Skeletal muscle cell (primary cell): Measurements from ENCODE around the gene SNX10.

Experiments
- DNase-seq: peaks from one replicate; pipeline ENCODE4 v3.0.0-alpha.2; 2010; ENCODE audit warnings: low read depth
- H3K4me3 ChIP-seq: 2 replicates; pipeline ENCODE4 v1.5.1; 2011; ENCODE audit warnings: low read depth, mild to moderate bottlenecking, control low read depth, low read length, moderate library complexity

The SNX10 gene

DNA sequence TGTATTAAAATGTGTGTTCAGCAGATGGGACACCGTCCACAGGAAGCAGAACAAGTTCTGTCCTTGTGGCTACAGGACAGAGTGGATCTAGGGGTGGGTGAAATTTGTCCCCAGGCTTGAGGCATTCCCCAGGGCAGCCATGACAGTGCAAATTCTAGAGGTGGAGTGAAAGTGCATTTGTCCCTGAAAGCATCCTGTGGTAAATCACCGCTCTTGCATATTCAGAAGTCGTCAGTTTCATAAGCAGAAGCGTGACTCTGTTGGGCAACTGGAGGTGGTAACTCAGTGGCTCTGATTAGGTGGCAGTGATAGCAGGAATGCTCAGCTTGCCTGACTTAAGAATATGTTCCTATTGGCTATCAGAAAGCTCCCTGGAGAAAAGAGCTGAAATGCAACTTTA, 96.6 kb downstream of the SNX10 start:
- no peak overlapping the region for H3K4me3 ChIP-seq
- DNase-seq = no peak

DNA sequence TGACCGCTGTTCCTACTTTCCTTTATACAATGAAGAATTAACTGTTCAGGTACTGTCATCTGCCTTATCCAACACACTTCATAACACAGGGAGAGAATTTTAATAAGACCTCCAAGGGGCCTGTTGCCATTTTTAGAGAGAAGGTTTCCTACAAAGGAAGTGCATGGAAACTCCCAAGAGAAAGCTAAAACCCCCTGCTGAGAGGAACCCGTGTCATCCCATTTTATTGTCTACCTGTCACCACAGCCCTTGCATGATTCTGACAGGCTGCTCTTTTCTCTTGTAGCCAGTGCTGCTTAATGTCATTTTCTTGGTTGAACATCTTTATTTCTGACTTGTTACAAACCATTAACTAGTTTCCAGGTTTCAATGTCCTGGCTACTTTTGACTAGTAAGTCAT, 98.4 kb downstream of the SNX10 start:
- no peak for DNase-seq
- no peak overlapping the region for H3K4me3 ChIP-seq

DNA sequence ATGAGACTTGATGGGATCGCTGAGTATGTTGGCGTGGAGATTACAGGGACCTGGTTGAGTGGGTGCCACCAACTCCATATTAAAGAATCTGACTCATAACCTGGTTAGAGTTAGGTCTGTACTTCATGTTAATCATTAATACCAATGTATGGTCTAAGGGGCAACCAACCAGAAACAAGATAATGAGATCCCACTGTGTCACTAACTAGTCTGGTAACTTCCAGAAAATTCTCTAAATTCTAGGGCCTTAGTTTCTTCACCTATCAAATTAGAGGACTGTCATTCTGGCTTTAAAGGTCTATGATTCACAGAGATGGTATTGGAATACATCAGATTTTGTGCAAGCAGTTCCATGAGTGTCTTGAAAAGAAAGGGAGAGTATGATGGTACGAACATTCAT, 102.2 kb downstream of the SNX10 start:
- H3K4me3 ChIP-seq = no peak overlapping the region
- DNase-seq = no peak

DNA sequence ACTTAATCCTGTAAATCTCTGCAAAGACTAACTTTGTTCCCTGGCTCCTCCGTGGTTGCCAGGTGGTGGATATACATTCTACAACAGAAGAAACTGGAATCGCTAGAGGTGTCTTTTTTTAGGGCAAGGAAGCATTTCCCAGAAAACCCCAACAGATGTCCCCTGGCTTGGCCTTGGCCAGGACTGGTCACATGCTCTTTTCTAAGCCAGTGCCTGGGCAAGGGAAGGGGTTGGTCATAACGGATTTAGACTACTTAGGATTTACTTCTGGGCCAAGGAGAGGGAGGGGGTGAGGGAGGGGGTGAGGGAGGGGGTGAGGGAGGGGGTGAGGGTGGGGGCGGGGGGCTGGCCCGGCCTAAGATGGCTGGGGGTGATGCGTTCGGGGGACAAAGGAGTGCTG, 105.7 kb downstream of the SNX10 start:
- H3K4me3 ChIP-seq = no peak overlapping the region
- no peak for DNase-seq

DNA sequence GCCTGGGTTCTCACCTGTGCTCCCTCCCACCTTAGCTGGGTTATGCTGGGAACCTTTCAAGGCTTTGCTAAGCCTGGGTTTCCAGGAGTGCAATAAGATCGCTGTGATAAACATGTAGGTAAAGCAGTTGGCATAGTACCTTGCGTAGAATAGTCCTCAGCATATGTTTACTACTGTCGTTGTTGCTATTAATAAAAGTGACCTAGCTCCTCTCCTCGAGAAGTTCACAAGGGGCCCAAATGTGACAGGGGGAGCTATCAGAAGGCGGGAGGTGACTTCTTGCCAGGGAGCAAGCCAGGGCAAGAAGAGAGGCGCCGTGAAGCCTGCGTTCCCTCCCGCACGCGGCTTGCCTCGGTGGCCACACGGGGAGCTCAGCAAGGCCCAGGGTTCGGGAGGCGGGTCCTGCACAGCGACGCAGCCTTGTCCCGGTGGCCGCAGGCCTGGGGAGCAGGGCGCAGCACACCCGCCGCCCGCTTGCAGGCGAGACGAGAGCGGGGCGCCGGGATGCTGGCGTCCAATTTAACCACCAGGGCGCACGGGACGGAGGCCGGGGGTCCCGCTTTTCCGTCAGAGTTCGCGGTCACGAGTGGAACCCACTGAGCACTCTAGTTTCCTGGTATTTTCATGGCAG, 106.2 kb downstream of the SNX10 start:
- no peak for DNase-seq
- H3K4me3 ChIP-seq = peak overlapping the region; percentile 61

DNA sequence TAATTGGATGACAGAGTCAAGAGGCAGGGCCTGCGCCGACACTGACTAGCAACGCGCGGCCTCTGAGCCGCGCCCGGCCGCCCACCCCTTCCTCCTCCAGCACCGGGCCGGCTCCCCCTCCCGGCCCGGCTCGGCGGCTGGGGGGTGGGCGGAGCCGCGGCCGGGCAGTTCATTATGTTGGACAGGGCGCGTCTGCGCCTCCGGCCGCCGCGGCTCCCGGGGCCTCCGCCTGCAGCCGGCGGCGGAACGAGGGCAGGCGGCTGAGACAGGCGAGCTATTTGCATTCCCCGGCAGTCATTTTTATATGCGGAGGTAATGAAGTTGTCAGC, 106.7 kb downstream of the SNX10 start:
- DNase-seq = no peak
- peak overlapping the region; percentile 61 for H3K4me3 ChIP-seq

DNA sequence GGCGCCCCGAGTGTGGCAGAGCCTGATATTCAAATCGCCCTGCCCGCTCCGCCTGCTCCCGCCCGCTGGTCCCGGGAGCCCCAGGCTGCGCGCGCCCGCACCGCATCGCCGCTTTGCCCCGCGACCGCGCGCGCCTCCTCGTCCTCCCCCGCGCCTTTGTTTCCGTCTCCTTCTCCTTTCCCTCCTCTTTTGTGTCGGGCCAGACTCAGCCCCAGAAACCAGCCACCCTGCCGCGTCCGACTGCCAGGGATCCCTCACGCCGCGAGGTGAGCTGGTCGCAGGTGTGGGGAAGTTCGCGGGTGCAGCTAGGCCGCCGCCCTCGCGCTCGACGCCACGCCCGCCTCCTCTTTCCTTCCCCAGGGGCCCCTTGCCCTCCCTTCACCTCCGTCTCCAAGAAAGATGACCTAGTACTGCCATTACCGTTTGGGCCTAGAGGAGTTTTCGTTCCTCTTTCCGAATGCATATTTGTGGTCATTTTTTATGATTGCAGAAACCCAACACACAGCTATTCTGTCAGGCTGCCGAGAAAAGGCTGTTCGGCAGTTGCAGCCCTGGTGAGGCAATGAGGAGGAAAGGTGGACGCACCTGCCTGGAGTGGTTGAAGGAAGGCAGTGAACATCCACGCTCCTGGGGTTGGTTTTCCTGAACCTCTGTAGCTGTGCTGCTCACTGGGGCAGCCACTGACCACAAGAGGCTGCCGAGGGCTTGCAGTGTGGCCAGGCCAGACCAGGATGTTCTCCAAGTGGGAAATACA, 107.3 kb downstream of the SNX10 start:
- DNase-seq = no peak
- peak overlapping the region; percentile 61 for H3K4me3 ChIP-seq

DNA sequence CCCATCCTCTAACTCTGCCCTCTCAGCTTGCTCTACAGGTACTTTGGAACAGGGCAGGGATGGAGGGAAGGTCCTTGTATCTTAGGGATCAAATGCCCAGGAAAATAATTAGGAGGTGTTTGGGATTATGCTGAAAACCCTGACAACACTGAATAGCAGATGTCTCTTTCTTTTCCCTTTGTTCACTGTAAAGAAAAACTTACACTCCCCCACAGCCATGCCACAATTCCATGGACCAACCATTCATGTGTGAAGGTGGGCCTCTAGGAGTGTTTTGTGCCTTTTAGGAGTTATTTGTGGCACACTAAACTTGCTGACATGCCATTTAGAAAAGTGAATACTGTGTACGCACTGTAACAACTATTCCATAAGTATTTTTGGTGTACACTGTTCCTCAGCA, 108.1 kb downstream of the SNX10 start:
- no peak overlapping the region for H3K4me3 ChIP-seq
- DNase-seq = no peak

DNA sequence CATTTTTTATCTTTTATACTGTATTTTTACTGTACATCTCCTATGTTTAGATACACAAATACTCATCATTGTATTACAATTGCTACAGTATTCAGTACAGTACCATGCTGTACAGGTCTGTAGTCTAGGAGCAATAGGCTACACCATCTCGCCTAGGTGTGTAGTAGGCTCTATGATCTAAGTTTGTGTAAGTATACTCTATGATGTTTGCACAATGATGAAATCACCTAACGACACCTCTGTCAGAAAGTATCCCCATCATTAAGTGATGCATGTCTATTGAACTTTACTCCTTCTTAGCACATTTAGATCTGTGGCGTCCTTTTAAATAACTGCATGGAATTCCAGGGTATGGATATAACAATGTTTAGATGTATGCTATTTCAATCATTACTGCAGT, 112.0 kb downstream of the SNX10 start:
- no peak for DNase-seq

DNA sequence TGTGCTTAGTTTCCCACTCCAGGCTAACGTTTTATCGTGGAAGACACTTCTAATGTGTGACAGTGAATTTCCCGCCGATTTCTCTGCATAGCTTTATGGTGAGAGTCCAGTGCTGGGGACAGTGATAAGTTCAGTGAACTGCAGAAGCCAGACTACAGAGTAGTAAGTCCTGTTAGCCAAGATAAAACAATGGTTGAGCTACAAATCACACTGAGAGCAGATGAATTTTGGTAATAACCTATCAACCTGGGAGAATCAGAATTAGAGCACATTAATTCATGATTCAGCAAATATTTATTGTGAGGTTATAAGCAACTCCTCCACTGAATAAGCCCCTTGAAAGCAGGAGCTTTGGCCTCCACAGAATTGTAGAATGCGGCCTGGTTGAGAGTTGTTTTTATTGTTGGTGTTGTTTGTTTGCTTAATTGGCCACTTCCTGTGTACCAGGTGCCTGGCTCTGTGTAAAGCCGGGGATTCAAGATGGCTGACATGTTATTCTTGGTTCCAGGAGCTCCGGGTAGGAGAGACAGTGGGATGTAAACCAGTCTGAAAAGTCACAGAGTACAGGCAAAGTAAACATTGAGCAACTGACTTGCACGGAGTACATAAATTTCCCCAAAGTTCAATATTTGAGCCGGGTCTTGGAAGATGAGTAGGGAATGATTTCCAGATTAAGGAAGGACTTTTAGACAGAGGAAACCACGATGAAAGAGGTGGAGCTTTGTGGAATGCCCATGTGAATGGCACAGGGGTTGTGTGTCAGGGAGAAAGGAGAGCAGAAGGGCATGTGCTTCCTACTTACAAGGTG, 112.7 kb downstream of the SNX10 start:
- no peak for DNase-seq
- H3K4me3 ChIP-seq = no peak overlapping the region

More for the DNA sequence above, 112.0 kb downstream of the SNX10 start:
- no peak overlapping the region for H3K4me3 ChIP-seq

DNA sequence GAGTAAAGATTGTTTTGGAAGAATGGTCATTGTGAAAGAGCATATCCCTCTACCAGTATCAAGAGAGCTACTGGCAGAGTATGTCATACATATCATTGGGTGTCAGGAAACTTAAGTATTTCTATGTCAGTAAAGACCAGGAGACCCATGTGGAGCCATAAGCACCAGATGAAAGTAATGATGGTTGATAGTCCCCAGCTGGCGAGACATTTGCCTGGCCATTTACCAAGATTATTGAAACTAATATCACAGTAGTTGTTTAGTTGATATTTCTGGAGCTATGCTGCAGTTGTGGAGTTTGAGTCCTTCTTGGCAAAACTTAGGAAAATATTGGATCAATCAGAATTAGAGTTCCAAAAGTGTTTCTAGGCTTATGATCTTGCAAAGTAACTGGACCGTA, 114.8 kb downstream of the SNX10 start:
- DNase-seq = no peak
- H3K4me3 ChIP-seq = no peak overlapping the region

DNA sequence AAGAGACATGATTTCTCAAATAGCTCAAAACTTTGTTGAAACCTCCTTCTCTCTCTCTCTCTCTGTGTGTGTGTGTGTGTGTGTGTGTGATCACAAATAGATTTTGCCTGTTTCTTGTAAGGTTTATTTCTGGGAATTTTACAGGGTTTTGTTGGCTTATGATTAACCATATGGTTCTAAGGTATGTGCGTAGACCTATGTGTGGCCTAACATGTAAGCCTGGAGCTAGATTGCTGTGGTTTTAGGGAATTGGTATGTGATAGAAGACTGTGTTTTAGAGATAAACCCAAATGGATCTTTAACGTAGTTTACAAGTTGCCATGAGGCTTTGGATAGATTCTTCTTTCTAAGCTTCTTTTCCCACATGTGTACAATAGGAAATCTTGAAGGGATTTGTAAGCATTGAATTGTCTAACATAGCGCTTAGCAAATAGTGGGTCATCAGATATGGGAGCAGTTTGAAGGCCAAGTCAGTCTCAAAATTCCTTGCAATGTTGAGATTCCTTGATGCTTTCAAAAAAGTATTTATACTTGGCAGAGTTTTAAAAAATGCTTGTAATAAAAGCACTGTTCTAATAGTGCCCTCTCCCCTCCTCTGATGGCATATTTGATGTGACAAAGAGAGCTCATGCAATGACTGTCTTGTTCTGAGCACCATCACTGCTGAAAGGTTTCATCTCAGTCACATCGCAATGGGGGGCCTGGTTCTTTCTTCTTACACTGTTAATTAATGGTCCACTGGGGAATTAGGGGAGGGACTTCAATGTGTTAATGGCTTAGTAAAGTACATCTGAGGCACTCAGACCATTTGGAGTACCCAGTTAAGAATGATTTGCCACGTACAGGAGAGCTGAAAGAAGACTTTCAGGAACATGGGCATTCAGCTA, 118.2 kb downstream of the SNX10 start:
- no peak for DNase-seq
- H3K4me3 ChIP-seq = no peak overlapping the region

DNA sequence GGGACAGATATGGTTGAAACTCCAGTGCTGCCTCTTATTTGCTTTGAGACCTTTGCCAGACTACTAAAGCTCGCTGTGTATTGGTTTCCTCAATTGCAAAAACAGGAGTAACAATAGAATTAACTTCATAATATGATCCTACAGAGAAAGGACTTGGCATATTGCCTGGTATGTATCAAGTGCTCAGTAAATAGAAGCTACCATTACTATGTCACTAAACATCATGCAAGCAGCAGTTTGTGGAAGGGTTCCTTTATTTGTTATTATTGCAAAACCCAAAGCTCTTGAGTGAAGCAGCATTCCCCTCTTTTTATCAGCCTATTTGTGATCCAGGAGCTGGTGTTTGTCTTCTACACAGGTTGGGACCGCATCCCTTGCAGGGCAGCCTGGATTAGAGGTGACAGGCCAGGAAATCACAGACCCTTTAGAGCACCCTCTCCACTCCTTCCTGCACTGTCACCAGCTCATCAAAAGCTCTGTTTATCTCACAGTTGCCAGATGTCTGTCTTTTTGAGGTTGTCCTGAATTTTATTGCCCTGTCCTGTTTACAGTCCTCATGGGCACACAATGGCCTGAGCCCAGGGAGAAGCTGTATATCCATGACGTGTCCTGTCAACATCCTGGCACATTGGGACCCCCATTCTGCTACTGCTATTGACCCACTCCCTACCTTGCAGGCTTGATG, 121.5 kb downstream of the SNX10 start:
- no peak for DNase-seq
- H3K4me3 ChIP-seq = no peak overlapping the region

DNA sequence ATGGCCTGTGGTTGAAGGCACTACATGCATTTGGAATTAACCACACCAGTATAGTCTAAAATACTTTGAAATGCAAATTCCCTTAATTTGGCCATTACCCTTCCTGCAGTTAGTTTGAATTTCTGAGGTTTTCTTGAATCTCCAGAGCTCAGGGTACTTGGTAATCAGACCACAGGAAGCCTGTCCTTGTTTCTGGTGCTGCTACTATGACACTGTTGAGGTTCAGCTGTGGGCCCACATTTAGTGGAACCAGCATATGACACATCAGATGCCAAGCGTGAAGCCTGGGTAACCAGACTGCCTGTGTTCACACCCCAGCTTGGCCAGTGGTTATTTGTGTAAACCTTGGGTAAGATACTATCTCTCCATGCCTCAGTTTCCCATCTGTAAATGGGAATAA, 124.3 kb downstream of the SNX10 start:
- no peak overlapping the region for H3K4me3 ChIP-seq
- no peak for DNase-seq

DNA sequence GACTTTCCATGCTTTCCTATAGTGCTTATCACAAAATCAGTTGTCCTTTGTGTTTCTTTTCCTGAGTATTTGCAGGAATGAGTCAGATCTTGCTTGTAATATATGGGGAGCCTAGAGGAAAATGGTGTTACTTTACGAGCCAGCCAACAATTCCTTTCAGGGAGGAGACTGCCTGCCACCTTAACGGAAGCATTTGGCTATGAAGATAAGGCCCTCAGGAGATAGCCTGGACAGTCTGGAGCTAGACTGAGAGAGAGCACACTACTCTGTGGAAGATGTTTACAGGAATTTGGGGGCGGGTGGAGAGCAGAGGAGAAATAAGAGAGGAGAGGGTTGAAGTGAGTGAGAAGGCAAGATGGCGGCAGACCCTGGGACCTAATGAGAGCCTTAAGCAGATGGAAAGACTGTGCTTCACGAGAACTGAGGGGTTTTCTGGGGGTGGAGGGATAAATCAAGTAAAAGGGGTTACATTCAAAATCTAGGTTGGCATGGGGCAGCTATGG, 126.3 kb downstream of the SNX10 start:
- no peak for DNase-seq
- H3K4me3 ChIP-seq = no peak overlapping the region

DNA sequence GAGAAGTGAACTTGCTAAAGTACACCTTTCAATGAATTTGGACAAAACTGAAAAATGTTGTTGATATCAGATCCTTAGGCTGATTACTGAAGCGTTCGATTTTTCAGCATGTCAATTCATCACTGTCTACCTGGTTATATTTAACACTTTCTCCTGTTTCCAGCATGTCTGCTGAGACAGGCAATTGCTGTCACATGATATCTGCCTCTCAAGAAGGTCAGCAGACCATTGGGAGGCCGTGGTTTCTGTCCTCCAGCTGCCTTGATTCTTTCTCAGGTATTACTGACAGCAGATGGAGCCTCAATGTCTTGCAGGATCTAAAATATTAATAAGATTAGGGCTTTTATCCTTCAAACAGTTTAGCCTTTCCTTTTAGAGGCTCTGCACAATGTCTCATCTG, 127.5 kb downstream of the SNX10 start:
- H3K4me3 ChIP-seq = no peak overlapping the region
- no peak for DNase-seq

DNA sequence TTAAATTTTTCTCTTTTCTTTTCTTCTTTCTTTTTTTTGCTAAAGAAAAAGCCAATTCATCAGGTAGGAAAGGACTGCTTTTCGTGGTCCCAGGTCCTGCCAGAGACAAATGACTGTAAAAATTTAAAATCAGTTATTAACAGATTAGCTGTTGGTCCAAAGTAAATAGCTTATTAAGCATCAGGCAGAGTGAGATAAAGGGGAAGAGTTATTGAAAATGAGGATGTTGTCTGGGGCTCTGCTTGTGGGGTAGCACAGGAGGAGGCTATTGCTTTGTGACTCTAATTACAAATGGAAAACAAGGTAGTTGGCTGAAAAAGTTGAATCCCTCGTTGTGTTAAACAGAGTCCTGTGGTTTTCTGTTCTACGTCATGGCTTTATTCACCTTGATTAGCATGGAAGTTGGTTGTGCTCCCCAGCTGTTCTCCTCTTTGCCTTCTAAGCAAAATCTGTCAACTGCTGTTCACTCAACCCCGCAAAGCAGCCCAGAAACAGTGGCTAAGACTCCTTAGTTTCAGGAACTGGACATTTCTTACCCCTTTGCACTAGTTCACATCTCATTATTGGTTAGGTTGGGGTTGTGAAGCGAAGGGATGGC, 128.9 kb downstream of the SNX10 start:
- no peak overlapping the region for H3K4me3 ChIP-seq
- no peak for DNase-seq

DNA sequence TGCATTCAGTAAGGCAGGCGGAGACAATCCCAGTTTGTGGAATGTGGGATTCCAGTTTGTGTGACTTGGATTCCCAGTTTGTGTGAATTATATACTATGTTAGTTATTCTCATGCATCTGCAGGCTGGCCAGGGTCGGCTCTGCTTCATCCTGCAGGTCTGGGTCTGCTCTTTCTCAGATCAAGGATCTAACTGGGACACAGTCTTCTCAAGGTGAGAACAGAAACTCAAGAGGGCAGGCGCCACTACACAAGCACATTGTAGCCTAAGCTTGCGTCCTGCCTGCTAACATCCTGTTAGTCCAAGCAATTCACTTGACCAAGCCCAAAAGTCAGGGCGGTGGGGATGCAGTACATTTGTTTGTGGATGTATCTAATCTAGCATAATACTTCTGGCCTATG, 131.1 kb downstream of the SNX10 start:
- H3K4me3 ChIP-seq = no peak overlapping the region
- no peak for DNase-seq

DNA sequence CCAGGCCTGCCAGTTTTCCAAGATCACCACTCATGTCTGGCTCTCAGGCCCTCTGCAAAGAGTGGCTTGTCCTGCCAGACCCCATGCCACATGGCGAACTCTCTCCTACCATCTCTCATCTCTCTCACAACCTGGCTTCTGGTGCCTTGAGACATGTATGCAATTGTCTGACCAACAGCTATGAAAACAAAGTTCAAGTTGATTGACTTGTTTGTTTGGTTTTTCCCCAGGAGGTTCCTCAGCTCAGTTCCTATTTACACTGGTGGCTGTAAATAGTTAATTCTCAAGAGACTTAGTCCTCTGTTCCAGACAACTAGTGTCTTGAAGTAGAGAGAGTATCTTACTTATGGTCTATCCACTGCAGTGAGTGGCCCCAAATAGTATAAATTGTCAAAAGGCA, 131.8 kb downstream of the SNX10 start:
- no peak overlapping the region for H3K4me3 ChIP-seq
- DNase-seq = no peak
